ENCODE results near the gene PRKCQ.

DNA sequence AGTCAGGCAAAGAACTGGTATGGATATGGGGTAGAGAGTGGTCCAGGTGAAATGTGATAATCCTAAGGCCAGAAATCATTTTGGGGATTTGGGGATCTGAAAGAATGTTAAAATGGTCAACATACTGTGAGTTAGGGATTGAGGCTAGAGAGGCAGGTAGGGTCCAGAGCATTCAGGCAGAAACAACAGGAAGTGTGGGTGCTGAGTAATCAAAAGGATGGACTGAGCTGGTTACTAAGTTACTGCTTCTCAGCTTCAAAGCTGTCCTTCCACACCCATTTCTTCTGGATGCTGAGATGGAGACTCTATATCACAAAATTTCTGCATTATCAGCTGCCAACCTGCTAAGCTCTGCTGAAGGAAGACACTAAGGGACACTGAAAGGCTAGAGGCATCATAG is 30.6 kb upstream of the PRKCQ start:
- TF ChIP-seq, protein P1, sequence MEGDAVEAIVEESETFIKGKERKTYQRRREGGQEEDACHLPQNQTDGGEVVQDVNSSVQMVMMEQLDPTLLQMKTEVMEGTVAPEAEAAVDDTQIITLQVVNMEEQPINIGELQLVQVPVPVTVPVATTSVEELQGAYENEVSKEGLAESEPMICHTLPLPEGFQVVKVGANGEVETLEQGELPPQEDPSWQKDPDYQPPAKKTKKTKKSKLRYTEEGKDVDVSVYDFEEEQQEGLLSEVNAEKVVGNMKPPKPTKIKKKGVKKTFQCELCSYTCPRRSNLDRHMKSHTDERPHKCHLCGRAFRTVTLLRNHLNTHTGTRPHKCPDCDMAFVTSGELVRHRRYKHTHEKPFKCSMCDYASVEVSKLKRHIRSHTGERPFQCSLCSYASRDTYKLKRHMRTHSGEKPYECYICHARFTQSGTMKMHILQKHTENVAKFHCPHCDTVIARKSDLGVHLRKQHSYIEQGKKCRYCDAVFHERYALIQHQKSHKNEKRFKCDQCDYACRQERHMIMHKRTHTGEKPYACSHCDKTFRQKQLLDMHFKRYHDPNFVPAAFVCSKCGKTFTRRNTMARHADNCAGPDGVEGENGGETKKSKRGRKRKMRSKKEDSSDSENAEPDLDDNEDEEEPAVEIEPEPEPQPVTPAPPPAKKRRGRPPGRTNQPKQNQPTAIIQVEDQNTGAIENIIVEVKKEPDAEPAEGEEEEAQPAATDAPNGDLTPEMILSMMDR (IDR thresholded peaks at IDR 0.05) = no peak
- TF ChIP-seq POLR2A (IDR thresholded peaks at IDR 0.05) = no peak

Data from body of pancreas (tissue), 4 donors.